Skin epidermis (tissue), 12 donors: ENCODE measurements around the gene MMRN1.
"Not testable (repeated sequence)": the region's sequence is repeated elsewhere in the genome, so short reads cannot be mapped to it uniquely, and the experiment has no call there.

Source experiments
- H3K27ac ChIP-seq, 21 experiments: fragments of 200-600 bp; sonication (generic) in 11 of 21; one replicate each; pipeline ENCODE4 v1.5.0; 2020; ENCODE audit warnings: mild to moderate bottlenecking in 3 of 21, inconsistent platforms in 2 of 21, moderate library complexity in 2 of 21
- H3K4me3 ChIP-seq, 7 experiments: fragments of 200-600 bp; sonication (generic) in 2 of 7; one replicate each; pipeline ENCODE4 v1.5.0; 2020; ENCODE audit warnings: inconsistent platforms in 2 of 7, mild to moderate bottlenecking in 2 of 7, moderate library complexity in 1 of 7

The MMRN1 gene

GRCh38 chr4:89894649-89895550 is at the start of gene MMRN1:
TSS of gene MMRN1 (plus strand) at chr4:89894854. CDS start at chr4:89894972, 118 bp downstream.
- Histone ChIP-seq H3K4me3 (peak within 1 kb of the TSS in 1 of 7 experiments; percentile 5), H3K27ac (peak within 1 kb of the TSS in 7 of 21 experiments; percentile 9 to 49 (median 38))

GRCh38 chr4:89847571-89848325 is 46.9 kb upstream of the MMRN1 start:
- Histone ChIP-seq H3K27ac (peak overlapping the region in 1 of 21 experiments; percentile 27), H3K4me3 (no peak overlapping the region)

- Histone ChIP-seq H3K27ac (no peak overlapping the region), H3K4me3 (no peak overlapping the region)
Observed at GRCh38 chr4:89855236-89855635, 39.4 kb upstream of the MMRN1 start.

- Histone ChIP-seq H3K4me3 (no peak overlapping the region), H3K27ac (no peak overlapping the region)
Observed at GRCh38 chr4:89860971-89861370, 33.7 kb upstream of the MMRN1 start.

- Histone ChIP-seq H3K4me3 (no peak overlapping the region), H3K27ac (no peak overlapping the region)
Observed at GRCh38 chr4:89863533-89863932, 31.1 kb upstream of the MMRN1 start.

- H3K27ac ChIP-seq: no peak overlapping the region
- no peak overlapping the region for H3K4me3 ChIP-seq
Observed at GRCh38 chr4:89868276-89868675, 26.4 kb upstream of the MMRN1 start.

GRCh38 chr4:89868999-89869589 is 25.6 kb upstream of the MMRN1 start:
- Histone ChIP-seq H3K27ac (no peak overlapping the region), H3K4me3 (no peak overlapping the region)

- no peak overlapping the region for H3K27ac ChIP-seq
- no peak overlapping the region for H3K4me3 ChIP-seq
Observed at GRCh38 chr4:89871211-89871610, 23.4 kb upstream of the MMRN1 start.

GRCh38 chr4:89876548-89876947 is 18.1 kb upstream of the MMRN1 start:
- Histone ChIP-seq H3K27ac (no peak overlapping the region), H3K4me3 (no peak overlapping the region)

GRCh38 chr4:89878611-89879010 is 16.0 kb upstream of the MMRN1 start:
- no peak overlapping the region for H3K4me3 ChIP-seq
- no peak overlapping the region for H3K27ac ChIP-seq

GRCh38 chr4:89879215-89879614 is 15.4 kb upstream of the MMRN1 start:
- no peak overlapping the region for H3K27ac ChIP-seq
- H3K4me3 ChIP-seq: no peak overlapping the region

GRCh38 chr4:89889289-89889688 is 5.4 kb upstream of the MMRN1 start:
- H3K4me3 ChIP-seq: no peak overlapping the region

GRCh38 chr4:89897867-89898266 is 3.2 kb downstream of the MMRN1 start:
- no peak overlapping the region for H3K27ac ChIP-seq
- no peak overlapping the region for H3K4me3 ChIP-seq

More at GRCh38 chr4:89889289-89889688, 5.4 kb upstream of the MMRN1 start:
- no peak overlapping the region for H3K27ac ChIP-seq

GRCh38 chr4:89898304-89898716 is 3.7 kb downstream of the MMRN1 start:
- Histone ChIP-seq H3K4me3 (no peak overlapping the region), H3K27ac (no peak overlapping the region)

GRCh38 chr4:89899152-89899551 is 4.5 kb downstream of the MMRN1 start:
- Histone ChIP-seq H3K27ac (no peak overlapping the region), H3K4me3 (no peak overlapping the region)

GRCh38 chr4:89899854-89900253 is 5.2 kb downstream of the MMRN1 start:
- Histone ChIP-seq H3K4me3 (no peak overlapping the region), H3K27ac (no peak overlapping the region)

- not testable (repeated sequence) for H3K27ac ChIP-seq
Observed at GRCh38 chr4:89901808-89902431, 7.3 kb downstream of the MMRN1 start.

GRCh38 chr4:89904524-89904923 is 9.9 kb downstream of the MMRN1 start:
- no peak overlapping the region for H3K27ac ChIP-seq
- H3K4me3 ChIP-seq: no peak overlapping the region

More at GRCh38 chr4:89901808-89902431, 7.3 kb downstream of the MMRN1 start:
- not testable (repeated sequence) for H3K4me3 ChIP-seq

- Histone ChIP-seq H3K4me3 (no peak overlapping the region), H3K27ac (no peak overlapping the region)
Observed at GRCh38 chr4:89906316-89906715, 11.7 kb downstream of the MMRN1 start.
